Measurements from ENCODE around the gene P3H3. TPM values are rescaled to one million over a fixed set of nuclear protein-coding genes. Genes with fewer than 3 reads are reported as not detected.

The P3H3 gene
- total RNA-seq, 1 donor from 2014 or later = 30.6 TPM

DNA sequence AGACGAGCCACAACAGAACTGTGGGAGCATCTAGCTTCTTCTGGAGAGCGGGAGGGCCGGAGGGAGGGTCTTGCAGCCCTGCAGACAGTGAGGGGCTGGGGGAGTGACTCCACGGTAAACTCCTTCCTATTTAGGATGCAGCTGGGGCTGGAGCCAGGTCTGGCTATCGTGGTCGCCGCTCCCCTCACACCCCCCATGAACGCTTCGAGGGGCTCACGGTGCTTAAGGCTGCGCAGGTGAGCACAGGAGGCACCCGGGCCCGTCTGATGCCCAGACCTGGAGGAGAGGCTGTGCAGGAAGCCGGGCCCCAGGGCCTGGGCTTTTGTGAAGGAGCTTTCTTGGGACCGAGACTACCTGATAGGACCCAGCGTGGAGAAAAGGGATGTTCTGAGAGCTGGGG is 8.6 kb downstream of the P3H3 start:
- DNase-seq (ENCODE audit: low spot score, unreplicated experiment) = no peak
- Mint-ChIP-seq H3K36me3 (ENCODE audit: insufficient read depth) (peaks cover 13% of the 10 kb centered on the region), H3K27me3 (no peaks in the 10 kb centered on the region), H3K9me3 (ENCODE audit: low read depth) (no peaks in the 10 kb centered on the region), H3K4me1 (ENCODE audit: low read depth) (peaks cover 3% of the 10 kb centered on the region), H3K4me3 (ENCODE audit: low read depth) (no peak overlapping the region), H3K27ac (no peak overlapping the region)
- no peak for TF ChIP-seq CTCF (IDR thresholded peaks at IDR 0.05; ENCODE audit: unreplicated experiment)

DNA sequence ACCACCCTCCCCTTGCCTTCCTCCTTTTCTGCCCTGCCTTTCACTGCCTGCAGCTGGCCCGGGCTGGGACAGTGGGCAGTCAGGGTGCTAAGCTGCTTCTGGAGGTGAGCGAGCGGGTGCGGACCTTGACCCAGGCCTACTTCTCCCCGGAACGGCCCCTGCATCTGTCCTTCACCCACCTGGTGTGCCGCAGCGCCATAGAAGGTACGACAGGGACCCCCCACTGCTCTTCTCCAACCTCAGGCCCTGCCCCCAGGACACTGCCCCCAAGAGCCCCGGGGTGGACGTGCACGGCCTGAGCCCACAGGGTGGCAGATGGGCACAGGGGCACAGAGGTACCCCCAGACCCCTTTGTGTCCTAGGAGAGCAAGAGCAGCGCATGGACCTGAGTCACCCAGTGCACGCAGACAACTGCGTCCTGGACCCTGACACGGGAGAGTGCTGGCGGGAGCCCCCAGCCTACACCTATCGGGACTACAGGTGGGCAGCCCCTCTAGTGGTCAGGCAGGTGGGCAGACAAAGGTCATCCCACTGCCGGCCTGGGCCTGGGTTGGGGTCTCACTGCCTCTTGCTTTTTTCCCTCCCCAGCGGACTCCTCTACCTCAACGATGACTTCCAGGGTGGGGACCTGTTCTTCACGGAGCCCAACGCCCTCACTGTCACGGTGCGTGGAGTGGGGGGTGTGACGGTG is 9.3 kb downstream of the P3H3 start:
- H3K36me3 Mint-ChIP-seq (ENCODE audit: insufficient read depth) = peaks cover 13% of the 10 kb centered on the region
- peaks cover 6% of the 10 kb centered on the region for H3K4me1 Mint-ChIP-seq (ENCODE audit: low read depth)
- H3K4me3 Mint-ChIP-seq (ENCODE audit: low read depth) = no peak overlapping the region
- TF ChIP-seq CTCF (IDR thresholded peaks at IDR 0.05; ENCODE audit: unreplicated experiment) = no peak
- no peak overlapping the region for H3K27ac Mint-ChIP-seq
- no peak for DNase-seq (ENCODE audit: low spot score, unreplicated experiment)
- no peaks in the 10 kb centered on the region for H3K9me3 Mint-ChIP-seq (ENCODE audit: low read depth)
- no peaks in the 10 kb centered on the region for H3K27me3 Mint-ChIP-seq

DNA sequence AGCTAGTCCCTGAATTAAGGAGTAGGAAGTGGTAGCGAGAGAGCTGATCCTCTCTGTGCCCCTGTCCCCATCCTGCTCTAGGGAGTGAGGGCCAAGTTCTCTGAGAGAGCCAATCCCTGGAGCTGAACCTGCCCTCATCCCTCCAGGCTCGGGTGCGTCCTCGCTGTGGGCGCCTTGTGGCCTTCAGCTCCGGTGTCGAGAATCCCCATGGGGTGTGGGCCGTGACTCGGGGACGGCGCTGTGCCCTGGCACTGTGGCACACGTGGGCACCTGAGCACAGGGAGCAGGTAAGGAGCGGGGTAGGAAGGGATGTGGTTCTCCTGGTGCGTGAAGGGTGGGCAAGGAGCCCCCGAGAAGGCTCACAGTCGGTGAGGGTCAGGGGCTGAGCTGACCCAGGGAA is 10.6 kb downstream of the P3H3 start:
- TF ChIP-seq CTCF (IDR thresholded peaks at IDR 0.05; ENCODE audit: unreplicated experiment) = no peak
- Mint-ChIP-seq H3K4me1 (ENCODE audit: low read depth) (peaks cover 7% of the 10 kb centered on the region), H3K4me3 (ENCODE audit: low read depth) (no peak overlapping the region), H3K27ac (no peak overlapping the region), H3K9me3 (ENCODE audit: low read depth) (no peaks in the 10 kb centered on the region), H3K27me3 (no peaks in the 10 kb centered on the region), H3K36me3 (ENCODE audit: insufficient read depth) (peaks cover 9% of the 10 kb centered on the region)
- DNase-seq (ENCODE audit: low spot score, unreplicated experiment) = no peak

- Mint-ChIP-seq H3K4me3 (ENCODE audit: low read depth) (no peak overlapping the region), H3K27ac (peak overlapping the region; percentile 84), H3K36me3 (ENCODE audit: insufficient read depth) (peaks cover 7% of the 10 kb centered on the region), H3K27me3 (no peaks in the 10 kb centered on the region), H3K9me3 (ENCODE audit: low read depth) (no peaks in the 10 kb centered on the region), H3K4me1 (ENCODE audit: low read depth) (peaks cover 7% of the 10 kb centered on the region)
- no peak for TF ChIP-seq CTCF (IDR thresholded peaks at IDR 0.05; ENCODE audit: unreplicated experiment)
- DNase-seq (ENCODE audit: low spot score, unreplicated experiment) = no peak
These were observed 11.4 kb downstream of the P3H3 start for GRCh38 chr12:6839482-6840201.

DNA sequence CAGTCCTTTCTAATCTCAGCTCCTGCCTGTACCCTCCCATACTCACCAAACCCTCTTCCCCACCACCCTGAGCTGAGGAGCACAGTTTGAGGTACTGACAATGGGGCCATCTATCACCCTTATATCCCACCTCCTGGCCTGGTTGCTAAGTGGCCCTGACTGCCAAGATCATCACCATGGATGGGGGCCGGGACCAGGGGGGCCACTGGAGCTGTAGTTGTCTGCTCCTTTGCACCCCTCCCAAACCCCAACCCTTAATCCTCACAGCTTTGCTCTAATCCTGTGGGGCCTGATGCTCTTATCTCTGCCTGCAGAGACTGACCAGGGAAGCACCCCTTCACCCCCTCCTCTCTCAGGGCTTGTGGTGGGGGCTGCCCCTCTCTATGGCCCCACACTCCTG is 12.1 kb downstream of the P3H3 start:
- peaks cover 10% of the 10 kb centered on the region for H3K36me3 Mint-ChIP-seq (ENCODE audit: insufficient read depth)
- TF ChIP-seq CTCF (IDR thresholded peaks at IDR 0.05; ENCODE audit: unreplicated experiment) = no peak
- no peaks in the 10 kb centered on the region for H3K9me3 Mint-ChIP-seq (ENCODE audit: low read depth)
- H3K27ac Mint-ChIP-seq = peak overlapping the region; percentile 84
- no peak for DNase-seq (ENCODE audit: low spot score, unreplicated experiment)
- H3K27me3 Mint-ChIP-seq = no peaks in the 10 kb centered on the region
- H3K4me1 Mint-ChIP-seq (ENCODE audit: low read depth) = peaks cover 7% of the 10 kb centered on the region
- no peak overlapping the region for H3K4me3 Mint-ChIP-seq (ENCODE audit: low read depth)
